HG03064 (cell line): ENCODE results near the gene SPI1.

Source experiments
- ATAC-seq: cut with Tn5 transposase; IDR thresholded peaks from one replicate; pipeline ENCODE4 v1.9.1; 2021; ENCODE audit warnings: low read depth; ENCODE audit not compliant: unreplicated experiment

The SPI1 gene

DNA sequence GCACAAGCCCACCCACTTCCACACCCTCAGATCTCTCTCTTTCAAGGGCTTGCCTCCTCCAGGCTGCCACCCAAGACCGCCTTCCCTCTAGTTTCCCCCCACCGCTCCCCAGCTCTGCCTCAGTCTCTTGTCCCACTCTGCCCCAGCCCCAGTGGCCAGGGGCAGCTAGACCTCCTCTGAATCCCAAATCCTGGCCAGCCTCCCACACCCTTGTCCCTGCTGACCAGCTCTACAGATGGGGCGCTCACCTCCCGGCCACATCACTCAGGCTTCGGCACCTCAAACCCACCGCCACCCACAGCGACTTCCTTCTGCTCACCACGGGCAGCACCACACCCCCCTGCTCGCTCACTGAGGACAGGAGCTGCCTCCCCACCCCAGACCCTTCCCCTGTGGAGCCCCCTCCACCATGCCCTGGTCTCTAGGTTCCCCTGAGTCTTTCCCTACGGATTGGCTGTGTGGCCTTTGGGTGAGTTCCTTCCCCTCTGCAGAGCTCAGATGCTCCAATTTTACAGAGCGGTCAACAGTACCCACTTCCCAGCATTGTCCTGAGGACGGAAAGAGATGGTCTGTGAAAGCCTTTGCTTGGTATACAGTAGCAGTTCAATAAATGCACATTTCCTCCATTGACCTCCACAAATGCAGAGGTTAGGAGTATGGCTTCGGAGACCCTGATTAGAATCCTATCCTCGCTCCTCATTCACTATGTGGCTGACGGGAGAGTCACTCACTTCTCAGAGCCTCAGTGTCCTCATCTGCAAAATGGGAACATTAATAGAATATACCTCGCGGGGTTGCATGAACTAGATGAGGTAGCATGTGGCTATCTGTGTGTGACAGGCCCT, 11.5 kb upstream of the SPI1 start:
- ATAC-seq = no peak

DNA sequence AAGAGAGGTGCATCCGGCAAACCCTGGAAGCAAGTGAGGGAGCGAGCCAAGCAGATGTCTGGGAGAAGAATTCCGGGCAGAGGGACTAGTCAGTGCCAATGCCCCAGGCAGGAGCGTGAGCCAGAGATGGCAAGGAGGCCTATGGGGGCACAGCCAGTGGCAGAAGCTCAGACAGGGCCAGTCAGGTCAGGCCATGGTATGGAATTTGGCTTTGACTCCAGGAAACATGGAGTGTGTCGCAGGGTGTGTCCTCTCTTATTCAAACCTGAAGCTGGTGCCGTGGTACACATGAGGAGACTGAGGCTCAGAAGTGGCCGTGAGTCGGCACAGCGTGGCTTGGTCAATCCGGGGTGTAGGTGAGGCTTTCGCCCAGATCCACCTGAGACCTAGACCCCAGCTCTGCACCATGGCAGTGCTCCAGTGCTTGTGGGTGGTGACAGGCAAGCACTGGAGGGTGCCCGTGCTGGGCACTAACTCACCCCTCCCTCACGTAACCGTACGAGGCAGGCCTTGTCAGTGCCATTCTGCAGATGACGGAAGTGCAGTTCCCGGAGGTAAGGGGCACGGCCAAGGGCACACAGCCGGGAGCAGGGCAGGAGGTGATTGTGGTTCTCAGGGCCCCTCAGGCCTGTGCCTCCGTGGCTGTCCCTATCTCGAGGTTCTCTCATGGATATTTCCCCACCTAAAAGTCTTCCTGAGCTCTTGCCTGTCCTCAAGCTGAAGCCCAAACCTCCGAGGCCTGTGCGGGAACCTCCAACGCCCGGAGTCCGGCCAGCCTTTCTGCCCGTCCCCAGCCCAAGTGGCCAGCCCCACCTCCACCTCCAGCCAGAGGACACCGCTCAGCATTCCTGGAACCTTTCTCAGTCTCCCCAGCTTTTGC, 10.6 kb upstream of the SPI1 start:
- ATAC-seq = no peak

- ATAC-seq = no peak
Observed at GRCh38 chr11:47387944-47388696, 9.8 kb upstream of the SPI1 start.

- ATAC-seq = no peak
Observed at GRCh38 chr11:47384498-47384897, 6.2 kb upstream of the SPI1 start.

- ATAC-seq = no peak
Observed at GRCh38 chr11:47383071-47383470, 4.7 kb upstream of the SPI1 start.

GRCh38 chr11:47380078-47380477, 1.7 kb upstream of the SPI1 start:
- no peak for ATAC-seq

DNA sequence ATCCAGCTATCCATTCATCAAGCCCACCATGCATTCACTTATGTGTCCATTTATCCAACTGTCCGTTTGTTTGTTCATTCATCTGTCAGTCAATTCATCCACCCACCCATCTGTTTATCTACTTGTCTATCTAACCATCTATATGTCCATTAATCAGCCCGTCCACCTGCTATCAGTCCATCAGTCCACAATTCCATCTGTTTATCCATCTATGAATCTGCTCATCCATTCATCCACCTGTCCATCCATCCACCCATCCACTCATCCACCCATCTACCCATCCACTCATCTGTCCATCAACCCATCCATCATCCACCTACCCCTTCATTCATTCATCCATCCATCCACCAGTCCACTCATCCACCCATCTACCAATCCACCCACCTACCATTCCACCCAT, 970 bp upstream of the SPI1 start:
- ATAC-seq = no peak

DNA sequence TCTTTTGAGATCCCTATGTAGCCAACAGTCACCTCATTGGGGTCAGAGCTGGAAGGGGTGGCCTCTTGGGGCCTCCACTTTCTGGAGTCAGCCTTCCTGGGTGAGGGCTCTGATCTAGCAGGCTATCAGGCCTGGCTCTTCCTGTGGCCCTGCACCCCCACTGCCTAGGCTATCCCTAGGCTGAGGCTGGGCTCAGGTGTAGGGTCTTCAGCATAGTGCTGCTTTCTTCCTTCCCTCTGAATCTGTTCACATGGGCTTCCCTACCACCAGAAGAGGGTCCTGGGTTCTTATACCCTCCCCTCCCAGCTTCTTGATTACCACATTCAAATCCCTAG, 456 bp upstream of the SPI1 start:
- no peak for ATAC-seq

DNA sequence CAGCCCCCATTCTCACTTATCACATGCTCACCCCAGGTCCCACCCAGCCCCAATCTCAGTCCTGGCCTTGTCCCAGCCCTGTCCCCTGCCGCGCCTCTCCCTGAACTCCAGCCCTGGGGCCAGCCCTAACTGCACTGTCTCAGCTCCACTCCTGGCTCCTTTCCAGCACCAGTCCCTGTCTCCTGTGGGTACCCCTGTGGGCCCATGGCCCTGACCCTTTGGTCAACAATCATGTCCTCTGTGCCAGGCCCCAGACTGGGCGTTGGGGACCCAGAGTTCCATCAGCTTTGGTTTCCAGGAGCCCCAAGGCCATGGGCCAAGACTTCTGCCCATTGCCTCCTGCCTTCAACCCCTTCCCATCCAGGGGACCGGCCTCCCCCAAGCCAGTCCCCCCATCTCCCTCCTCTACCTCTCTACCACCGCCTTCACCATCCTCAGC, 757 bp downstream of the SPI1 start:
- peak; percentile 15 for ATAC-seq

GRCh38 chr11:47376525-47377371, 1.6 kb downstream of the SPI1 start:
- peak; percentile 27 for ATAC-seq

- ATAC-seq = no peak
Observed at GRCh38 chr11:47376107-47376524, 2.2 kb downstream of the SPI1 start.

GRCh38 chr11:47375546-47376085, 2.7 kb downstream of the SPI1 start:
- ATAC-seq = no peak

DNA sequence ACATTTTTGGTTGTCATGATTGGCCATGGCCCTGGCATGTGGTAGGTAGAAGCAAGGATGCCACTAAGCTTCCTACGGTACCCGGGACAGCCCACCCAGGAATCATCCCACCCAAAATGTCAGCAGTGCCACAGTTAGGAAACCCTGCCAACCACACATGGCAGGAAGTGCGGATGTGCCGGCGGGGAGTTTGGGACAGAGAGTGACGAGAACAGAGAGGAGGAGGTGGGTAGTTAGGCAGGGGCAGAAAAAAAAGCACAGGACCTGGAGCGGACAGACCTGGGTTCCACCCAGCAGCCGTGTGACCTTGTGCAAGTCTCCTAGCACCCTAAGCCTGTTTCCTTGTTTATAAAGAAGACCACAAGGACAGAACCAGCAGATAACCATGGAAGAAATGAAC, 3.3 kb downstream of the SPI1 start:
- ATAC-seq = no peak

- ATAC-seq = no peak
Observed at GRCh38 chr11:47374720-47375019, 3.7 kb downstream of the SPI1 start.

DNA sequence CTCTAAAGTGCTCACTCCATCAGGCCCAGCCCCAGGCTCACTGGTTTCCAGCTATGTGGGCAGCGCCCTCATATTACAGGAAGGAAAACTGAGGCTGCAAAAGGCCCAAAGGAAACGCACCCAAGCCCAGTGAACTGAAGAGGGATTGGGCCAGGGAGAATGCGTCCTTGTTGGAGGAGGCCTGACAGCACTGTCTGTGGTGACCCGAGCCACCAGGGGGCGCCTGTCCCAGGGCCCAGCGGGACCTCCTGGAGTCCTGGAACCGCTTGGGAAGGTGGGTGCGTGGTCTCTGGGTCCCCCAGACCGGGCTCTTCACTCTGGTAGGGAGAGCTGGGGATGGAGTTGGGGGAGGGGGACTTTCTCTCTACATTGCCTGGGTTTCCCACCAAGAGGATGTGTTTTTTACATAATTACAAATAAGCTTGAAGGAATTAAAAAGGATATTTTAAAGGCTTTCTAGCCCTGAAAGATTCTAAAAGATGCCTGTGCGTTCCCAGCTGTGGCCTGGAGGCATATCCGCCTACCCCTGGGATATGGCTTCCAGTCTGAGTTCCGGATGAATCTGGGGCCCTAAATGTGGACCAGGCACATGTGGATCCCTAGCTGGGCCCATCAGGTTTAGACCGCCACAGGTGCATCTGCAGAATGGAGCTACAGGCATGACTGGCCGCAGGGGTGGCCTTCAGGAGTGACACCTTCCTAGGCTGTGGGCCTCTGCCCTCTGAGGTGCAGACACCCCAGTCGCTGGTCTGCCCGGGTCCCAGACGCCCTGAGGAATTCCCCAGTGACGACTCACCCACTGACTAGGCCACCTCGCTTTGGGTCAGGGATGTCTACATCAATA, 4.2 kb downstream of the SPI1 start:
- ATAC-seq = no peak

DNA sequence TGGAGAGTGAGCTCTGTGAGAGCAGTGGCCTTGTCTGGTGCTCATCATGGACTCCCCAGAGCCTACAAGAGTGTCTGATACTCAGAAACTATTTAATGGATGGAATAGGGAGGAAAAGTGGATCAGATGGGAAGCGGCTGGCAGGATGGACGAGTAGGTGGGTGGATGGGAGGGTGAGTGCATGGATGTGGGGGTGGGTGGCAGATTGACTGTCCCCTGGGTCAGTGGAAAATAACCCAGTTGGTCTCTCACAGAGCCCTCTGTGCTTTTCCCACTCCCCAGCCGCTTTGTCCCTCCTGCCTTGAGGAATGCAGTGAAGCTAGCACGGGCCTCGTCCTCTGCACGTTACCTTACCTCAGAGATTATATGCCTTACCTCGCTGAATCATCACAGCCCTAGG, 5.9 kb downstream of the SPI1 start:
- no peak for ATAC-seq

GRCh38 chr11:47369676-47370075, 8.7 kb downstream of the SPI1 start:
- no peak for ATAC-seq

GRCh38 chr11:47366020-47366490, 12.3 kb downstream of the SPI1 start:
- ATAC-seq = no peak

DNA sequence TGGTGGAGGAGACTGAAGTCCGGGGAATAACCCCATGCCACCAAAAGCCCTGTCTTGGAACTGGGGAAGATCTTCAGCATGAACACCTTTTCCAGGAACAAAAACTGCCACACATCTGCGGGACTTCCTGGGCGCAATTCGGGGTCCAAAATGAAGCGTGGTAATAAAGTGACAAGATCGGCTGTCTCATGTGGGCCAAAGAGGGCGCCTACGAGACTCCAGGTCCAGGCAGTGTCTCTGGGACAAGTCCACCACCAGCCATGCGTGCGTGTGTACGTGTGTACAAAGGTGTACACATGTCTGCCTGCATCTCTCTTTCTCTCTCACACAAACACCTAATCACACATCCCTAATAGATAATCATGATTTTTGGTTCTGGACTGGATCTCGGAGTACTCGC, 16.9 kb downstream of the SPI1 start:
- ATAC-seq = no peak
